Endothelial cell of umbilical vein (primary cell): ENCODE data around the gene MRPS23. TPM values are rescaled to one million over a fixed set of nuclear protein-coding genes. Genes with fewer than 3 reads are reported as not detected.

Source experiments
- BruUV-seq: library from RNA; stranded (reverse); fragments of 400-500 nt; replicated peaks from 2 replicates; lab custom pipeline; 2021; lab: Mats Ljungman, UMichigan
- CTCF ChIA-PET: fragments of 300-600, 350-600 bp; sonication (Branson Sonifier 250); formaldehyde crosslinking; loops from one replicate; lab custom pipeline; 2021; ENCODE audit warnings: antibody characterized with exemption, inconsistent platforms; lab: Charles Lee
- POLR2A ChIA-PET: fragments of 300-600, 350-600 bp; sonication (Branson Sonifier 250); formaldehyde crosslinking; loops from one replicate; lab custom pipeline; 2021; ENCODE audit warnings: antibody characterized with exemption, inconsistent platforms; lab: Charles Lee
- DNase-seq: peaks from one replicate; pipeline ENCODE4 v3.0.0-alpha.2; 2011; ENCODE audit warnings: low read depth, low spot score
- FAIRE-seq: peaks from 2 replicates; lab custom pipeline; 2011; peaks lifted over from hg19 to GRCh38; lab: Jason Lieb, UNC
- H2AFZ ChIP-seq: 2 replicates; pipeline ENCODE4 v1.6.0; 2012; ENCODE audit warnings: low read depth, low read length, control low read depth, inconsistent platforms
- H3K27ac ChIP-seq: 2 replicates; pipeline ENCODE4 v1.5.1; 2011; ENCODE audit warnings: low read depth, mild to moderate bottlenecking, control low read depth, low read length, moderate library complexity; ENCODE audit not compliant: insufficient read depth
- H3K27me3 ChIP-seq, 2 experiments: 2 replicates each; pipeline versions ENCODE4 v1.6.0 to v1.6.1; 2011; ENCODE audit warnings: low read length in 2 of 2, mixed read lengths in 1 of 2; ENCODE audit not compliant: control insufficient read depth in 2 of 2, insufficient read depth in 2 of 2
- H3K36me3 ChIP-seq, 2 experiments: 2 replicates in 1 of 2; 3 replicates in 1 of 2; pipeline ENCODE4 v1.5.1; 2011; ENCODE audit warnings: low read length in 2 of 2, mild to moderate bottlenecking in 1 of 2, moderate library complexity in 1 of 2; ENCODE audit not compliant: control insufficient read depth in 2 of 2, insufficient read depth in 2 of 2; ENCODE audit errors: extremely low read depth in 1 of 2
- H3K4me1 ChIP-seq: 3 replicates; pipeline ENCODE4 v1.5.1; 2011; ENCODE audit warnings: mild to moderate bottlenecking, low read length; ENCODE audit not compliant: control insufficient read depth, insufficient read depth; ENCODE audit errors: extremely low read depth
- H3K4me2 ChIP-seq: 2 replicates; pipeline ENCODE4 v1.6.1; 2011; ENCODE audit warnings: low read length, control low read depth, mixed read lengths; ENCODE audit not compliant: insufficient read depth
- H3K4me3 ChIP-seq, 3 experiments: fragments of 200-600 bp in 1 of 3; sonication (generic), shearing (Covaris generic) in 1 of 3; replicated peaks in 1 of 3; 2 replicates each; pipeline ENCODE4 v1.5.1; 2011 to 2016; ENCODE audit warnings: control low read depth in 3 of 3, low read length in 3 of 3, mild to moderate bottlenecking in 2 of 3, inconsistent platforms in 1 of 3, low read depth in 1 of 3, moderate library complexity in 1 of 3; ENCODE audit not compliant: insufficient read depth in 1 of 3
- H3K79me2 ChIP-seq: 2 replicates; pipeline ENCODE4 v1.6.0; 2012; ENCODE audit warnings: low read length, inconsistent platforms; ENCODE audit not compliant: control insufficient read depth, insufficient read depth
- H3K9ac ChIP-seq: replicated peaks from 2 replicates; pipeline ENCODE3; 2011; ENCODE audit warnings: low read length, control low read depth; ENCODE audit not compliant: insufficient read depth; ENCODE audit errors: extremely low read depth
- H3K9me1 ChIP-seq: replicated peaks from 3 replicates; pipeline ENCODE4 v1.6.0; 2011; ENCODE audit warnings: mild to moderate bottlenecking, low read length; ENCODE audit not compliant: control insufficient read depth, insufficient read depth; ENCODE audit errors: extremely low read depth
- H3K9me3 ChIP-seq: replicated peaks from 2 replicates; pipeline ENCODE4 v1.5.1; 2012; ENCODE audit warnings: low read length, inconsistent platforms; ENCODE audit not compliant: control insufficient read depth, insufficient read depth
- H4K20me1 ChIP-seq: replicated peaks from 2 replicates; pipeline ENCODE3; 2011; ENCODE audit warnings: mild to moderate bottlenecking, low read length; ENCODE audit not compliant: control insufficient read depth, insufficient read depth; ENCODE audit errors: extremely low read depth
- FOS ChIP-seq: IDR thresholded peaks from 2 replicates; pipeline ENCODE4 v1.6.1; 2011; ENCODE audit warnings: mild to moderate bottlenecking, low read length, moderate library complexity, borderline replicate concordance; ENCODE audit not compliant: insufficient read depth
- GATA2 ChIP-seq: IDR thresholded peaks from 2 replicates; pipeline ENCODE4 v1.7.0; 2011; ENCODE audit warnings: low read depth, mild to moderate bottlenecking, moderate library complexity, mixed read lengths, low read length; ENCODE audit not compliant: insufficient read length, insufficient read depth
- JUN ChIP-seq: IDR thresholded peaks from 2 replicates; pipeline ENCODE4 v1.6.1; 2011; ENCODE audit warnings: borderline replicate concordance, low read depth; ENCODE audit not compliant: insufficient read length, insufficient read depth
- MAX ChIP-seq: IDR thresholded peaks from 2 replicates; pipeline ENCODE4 v1.6.1; 2011; ENCODE audit not compliant: insufficient read depth, insufficient read length
- MYC ChIP-seq: IDR thresholded peaks from one replicate; pipeline ENCODE4 v1.6.1; 2011; ENCODE audit warnings: mild to moderate bottlenecking, low read depth, low read length
- POLR2A ChIP-seq: IDR thresholded peaks from 2 replicates; pipeline ENCODE4 v1.6.1; 2012; ENCODE audit warnings: low read depth, mild to moderate bottlenecking, control low read depth, low read length
- POLR2AphosphoS5 ChIP-seq: IDR thresholded peaks from 2 replicates; pipeline ENCODE4 v1.6.1; 2012; ENCODE audit warnings: low read depth, mild to moderate bottlenecking, control low read depth, low read length, moderate library complexity; ENCODE audit not compliant: insufficient read depth
- dilution Hi-C: fragments of 300-500 bp; cut with MboI; formaldehyde crosslinking; loops from one replicate; pipeline ENCODE4 v1.15.0; 2019; ENCODE audit warnings: low sequenced_read_pairs; ENCODE audit not compliant: extremely low pct_ligation_motif_present
- intact Hi-C: fragments of 100-400 bp; cut with micrococcal nuclease; formaldehyde crosslinking; loops from one replicate; pipeline ENCODE4 v1.10.0; 2022
- polyA plus RNA-seq, 4 experiments: library from polyadenylated mRNA; depleted of rRNA in 3 of 4; stranded (reverse) in 3 of 4; unstranded in 1 of 4; fragments of >200 nt; gene quantifications; 2 replicates each; pipeline versions ENCODE4 v1.2.1 to v1.2.3, GENCODE V29; 2011 to 2012; ENCODE audit warnings: missing spikeins in 1 of 4
- total RNA-seq: library from RNA; stranded (reverse); gene quantifications from 2 replicates; pipeline ENCODE4 v1.2.3, GENCODE V29; 2021

MRPS23 gene
- total and polyA plus RNA-seq, 2 donors (not counting 3 experiments of a cell fraction or from before 2014, with no cell fraction given), result 39.9 to 46.2 TPM

- H3K4me3 ChIP-seq, result peak overlapping the region in 1 of 3 experiments; percentile 12
- no peaks in the 10 kb centered on the region for H3K79me2 ChIP-seq
- DNase-seq (peak; percentile 94), FAIRE-seq (peak; percentile 99)
- peak; percentile 87 for TF ChIP-seq MYC
- no peak for TF ChIP-seq JUN
- peak; percentile 86 for TF ChIP-seq POLR2AphosphoS5
- no peak for TF ChIP-seq GATA2
- TF ChIP-seq MAX, result peak; percentile 94
- TF ChIP-seq FOS, result peak; percentile 31
- peak; percentile 61 for TF ChIP-seq POLR2A
- ChIA-PET POLR2A (interaction anchor here (0.6 to 2.0 kb wide), 11 partner anchors 14 to 132 kb away, joined by 3 to 9 read pairs (median 5); partner anchors contain the start of genes SRSF1 and VEZF1), CTCF (interaction anchor here (0.6 to 11.3 kb wide), 27 partner anchors 8 to 495 kb away, joined by 3 to 202 read pairs (median 5); partner anchors contain the start of genes CUEDC1, MRPS23 and SRSF1)
- no peak overlapping the region for H2AFZ ChIP-seq
- no peaks in the 10 kb centered on the region for H3K9me1 ChIP-seq
- peaks cover 57% of the 10 kb centered on the region for H3K4me1 ChIP-seq
- peak overlapping the region; percentile 89 for H3K9ac ChIP-seq
- H3K27ac ChIP-seq, result peak overlapping the region; percentile 96
- no peaks in the 10 kb centered on the region for H4K20me1 ChIP-seq
- H3K36me3 ChIP-seq, result peaks cover 0 to 2% of the 10 kb centered on the region in 2 experiments
- H3K9me3 ChIP-seq, result no peaks in the 10 kb centered on the region
- TSS peak; percentile 49 for BruUV-seq
- H3K27me3 ChIP-seq, result no peaks in the 10 kb centered on the region
- dilution Hi-C loops, result loop anchor here (25.0 kb wide), 1 partner anchor 113 kb away; the partner anchor contains the start of gene VEZF1
- intact Hi-C loops, result loop anchor here (1.0 kb wide), 5 partner anchors 16 to 121 kb away; no protein-coding TSS in a partner anchor
- H3K4me2 ChIP-seq, result peak overlapping the region; percentile 48
These were observed 24.8 kb upstream of the MRPS23 start for GRCh38 chr17:57874434-57875289.
